ENCODE measurements around the gene FGF1.

FGF1 gene

GRCh38 chr5:142568996-142569335, 116.9 kb downstream of the FGF1 start:
- DNase-seq: no peak

- no peak for DNase-seq
Observed at GRCh38 chr5:142568283-142568995, 117.5 kb downstream of the FGF1 start.

GRCh38 chr5:142561486-142562097, 124.3 kb downstream of the FGF1 start:
- DNase-seq: no peak

GRCh38 chr5:142561029-142561428, 124.9 kb downstream of the FGF1 start:
- no peak for DNase-seq

- no peak for DNase-seq
Observed at GRCh38 chr5:142552107-142552506, 133.8 kb downstream of the FGF1 start.

- no peak for DNase-seq
Observed at GRCh38 chr5:142551338-142552067, 134.4 kb downstream of the FGF1 start.

GRCh38 chr5:142550471-142550870, 135.4 kb downstream of the FGF1 start:
- no peak for DNase-seq

GRCh38 chr5:142549834-142550233, 136.1 kb downstream of the FGF1 start:
- no peak for DNase-seq

- DNase-seq: peak; percentile 90
Observed at GRCh38 chr5:142548739-142549275, 137.1 kb downstream of the FGF1 start.

- DNase-seq: no peak
Observed at GRCh38 chr5:142547445-142548380, 138.2 kb downstream of the FGF1 start.

- DNase-seq: no peak
Observed at GRCh38 chr5:142545650-142546322, 140.1 kb downstream of the FGF1 start.

- DNase-seq: no peak
Observed at GRCh38 chr5:142544946-142545649, 140.8 kb downstream of the FGF1 start.

GRCh38 chr5:142544071-142544753, 141.7 kb downstream of the FGF1 start:
- DNase-seq: no peak

GRCh38 chr5:142542906-142543305, 143.0 kb downstream of the FGF1 start:
- DNase-seq: no peak
